NCI-H2196 treated with DMSO at 0.1 percent for 48 hours (cell line): ENCODE measurements around the gene TIMM8B.
A peak's percentile ranks its signal among the peaks of the same experiment; 100 is the strongest.
"Not testable (repeated sequence)": the region's sequence is repeated elsewhere in the genome, so short reads cannot be mapped to it uniquely, and the experiment has no call there.

ENCODE experiments used
- DNase-seq: peaks from one replicate; lab custom pipeline; 2025; ENCODE audit not compliant: unreplicated experiment; lab: John Stamatoyannopoulos, UW

The TIMM8B gene, protein sequence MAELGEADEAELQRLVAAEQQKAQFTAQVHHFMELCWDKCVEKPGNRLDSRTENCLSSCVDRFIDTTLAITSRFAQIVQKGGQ

DNA sequence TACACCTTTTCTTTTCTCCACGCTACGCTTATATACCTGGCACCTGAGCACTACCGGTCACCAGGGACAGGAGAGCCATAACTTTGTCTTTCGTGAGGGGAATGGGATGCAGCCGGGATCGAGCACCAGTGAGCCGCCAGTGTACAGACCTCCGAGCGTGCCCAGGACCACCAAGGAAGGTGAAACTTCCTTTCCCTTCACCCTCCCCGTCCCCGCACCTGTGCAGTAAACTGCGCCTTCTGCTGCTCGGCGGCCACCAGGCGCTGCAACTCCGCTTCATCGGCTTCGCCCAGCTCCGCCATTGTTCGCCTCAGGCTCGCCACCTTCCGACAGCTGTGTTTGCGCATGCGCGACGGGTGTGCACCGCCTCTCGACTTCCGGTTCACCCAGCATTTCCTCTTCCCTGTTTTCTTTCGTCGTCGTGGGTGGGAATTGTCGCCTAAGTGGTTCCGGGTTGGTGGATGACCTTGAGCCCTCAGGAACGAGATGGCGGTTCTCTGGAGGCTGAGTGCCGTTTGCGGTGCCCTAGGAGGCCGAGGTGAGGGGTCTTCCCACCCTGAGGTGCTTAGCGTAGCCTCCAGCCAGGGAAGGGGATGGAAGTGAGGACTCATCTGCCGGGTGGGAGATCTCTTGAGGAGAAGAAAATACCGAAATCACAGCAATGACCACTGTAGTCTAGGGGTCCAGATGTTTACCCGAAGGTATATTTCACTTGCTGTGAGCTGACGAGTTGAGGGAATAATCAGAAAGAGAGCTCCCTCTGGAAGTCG is at the start of gene TIMM8B, which contains the start of gene SDHD:
TIMM8B (minus strand) TSS at position 335 of the 770 bp plus-strand sequence; CDS start at position 302, 33 bp downstream.
SDHD (plus strand) TSS at position 452 of the 770 bp plus-strand sequence; CDS start at position 487, 35 bp downstream.
- peak; percentile 95 for DNase-seq

DNA sequence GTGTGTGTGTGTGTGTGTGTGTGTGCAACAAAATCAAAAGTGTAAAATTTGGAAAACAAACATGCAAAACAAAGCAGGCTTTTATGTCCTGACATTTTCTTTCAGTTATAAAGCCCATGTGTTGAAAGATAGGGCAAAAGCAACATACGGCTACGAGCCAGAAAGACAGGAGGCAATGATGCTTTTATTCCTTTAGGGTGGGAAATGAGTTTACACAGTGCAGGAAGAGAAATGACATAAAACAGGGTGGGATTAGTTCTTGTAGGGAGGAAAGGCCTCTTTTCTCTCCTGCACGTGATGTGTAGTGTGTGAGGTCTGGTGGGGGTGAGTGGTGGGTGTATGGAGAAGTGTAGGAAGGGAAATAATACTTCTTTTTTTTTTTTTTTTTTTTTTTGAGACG is 47.9 kb upstream of the TIMM8B start:
- DNase-seq = no peak

DNA sequence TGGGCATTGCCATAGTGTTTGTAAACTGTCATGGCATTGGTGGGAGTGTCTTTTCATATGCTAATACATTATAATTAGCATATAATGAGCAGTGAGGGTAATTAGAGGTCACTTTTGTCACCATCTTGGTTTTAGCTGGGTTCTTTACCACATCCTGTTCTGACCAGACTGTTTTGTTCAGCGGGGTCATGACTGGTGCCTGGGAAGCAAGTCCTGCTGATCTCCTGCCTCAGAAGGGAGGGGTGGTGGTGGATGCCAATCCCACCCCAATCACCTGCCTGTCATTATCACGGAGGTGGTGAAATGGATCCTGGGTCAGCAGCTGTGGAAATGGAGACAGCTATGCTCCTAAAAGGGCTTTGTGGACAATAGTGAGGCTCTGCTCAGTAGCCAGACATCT is 46.2 kb upstream of the TIMM8B start:
- no peak for DNase-seq

DNA sequence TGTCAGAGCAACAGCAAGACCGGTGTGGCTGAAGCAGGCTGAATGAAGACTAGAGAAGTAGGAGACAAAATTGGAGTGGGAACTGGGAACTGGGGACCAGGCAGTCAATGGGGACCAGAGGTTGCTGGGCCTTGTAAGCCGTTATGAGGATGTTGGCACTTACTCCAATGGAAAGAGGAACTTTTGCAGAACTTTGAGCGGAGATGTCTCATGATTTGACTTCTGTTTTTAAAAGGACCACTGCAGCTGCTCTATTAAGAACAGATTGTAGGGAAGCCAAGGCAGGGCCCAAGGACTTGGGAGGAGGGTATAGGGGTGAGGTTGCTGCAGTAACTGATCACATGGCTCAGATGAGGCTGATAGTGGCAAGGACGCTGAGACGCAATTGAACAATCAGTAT is 43.1 kb upstream of the TIMM8B start:
- no peak for DNase-seq

GRCh38 chr11:112128483-112129121 is 42.0 kb upstream of the TIMM8B start:
- peak; percentile 51 for DNase-seq

GRCh38 chr11:112127056-112127455 is 40.5 kb upstream of the TIMM8B start:
- DNase-seq = no peak

GRCh38 chr11:112123129-112123528 is 36.6 kb upstream of the TIMM8B start:
- no peak for DNase-seq

DNA sequence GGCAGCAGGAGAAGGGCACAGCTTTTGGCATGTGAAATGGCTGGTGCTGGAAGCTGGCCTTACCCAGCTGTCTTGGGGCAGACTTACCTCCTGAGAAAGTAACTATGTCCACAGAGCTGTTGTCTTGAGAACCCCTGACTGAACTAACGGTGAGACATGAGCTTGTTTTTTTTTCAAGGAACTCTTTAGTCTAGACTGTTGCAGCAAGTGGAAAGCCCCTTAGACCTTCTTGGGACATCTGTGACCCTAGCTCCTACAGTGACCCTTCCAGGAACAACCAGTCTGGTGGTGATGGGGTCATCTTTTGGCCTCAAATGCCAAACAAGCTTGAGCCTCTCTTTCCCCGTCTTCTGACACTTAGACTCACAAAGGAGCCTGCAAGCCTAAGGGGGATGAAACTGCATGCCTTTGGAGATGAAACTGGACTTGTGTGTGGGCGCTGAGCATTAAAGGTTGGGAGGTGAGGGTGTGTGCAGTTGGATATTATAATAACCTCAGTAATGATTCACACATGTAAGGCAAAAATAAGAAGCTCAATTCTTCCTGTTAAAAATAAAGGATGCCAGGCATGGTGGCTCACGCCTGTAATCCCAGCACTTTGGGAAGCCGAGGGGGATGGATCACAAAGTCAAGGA is 35.5 kb upstream of the TIMM8B start:
- no peak for DNase-seq

DNA sequence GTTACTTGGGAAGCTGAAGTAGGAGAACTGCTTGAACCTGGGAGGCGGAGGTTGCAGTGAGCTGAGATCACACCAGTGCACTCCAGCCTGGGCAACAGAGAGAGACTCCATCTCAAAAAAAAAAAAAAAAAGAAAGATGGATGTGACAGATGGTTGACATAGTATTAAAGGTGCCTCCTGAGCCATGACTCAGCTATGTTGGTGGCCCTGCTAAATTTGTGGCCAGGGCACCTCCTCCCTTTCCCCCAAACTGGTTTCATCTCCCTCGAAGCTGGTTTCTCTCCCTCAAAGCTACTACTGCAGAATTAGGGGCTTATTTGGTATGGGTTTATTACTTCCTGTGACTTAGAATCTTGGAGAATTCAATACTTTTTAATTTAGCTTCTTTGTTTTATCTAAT is 31.6 kb upstream of the TIMM8B start:
- DNase-seq = no peak

DNA sequence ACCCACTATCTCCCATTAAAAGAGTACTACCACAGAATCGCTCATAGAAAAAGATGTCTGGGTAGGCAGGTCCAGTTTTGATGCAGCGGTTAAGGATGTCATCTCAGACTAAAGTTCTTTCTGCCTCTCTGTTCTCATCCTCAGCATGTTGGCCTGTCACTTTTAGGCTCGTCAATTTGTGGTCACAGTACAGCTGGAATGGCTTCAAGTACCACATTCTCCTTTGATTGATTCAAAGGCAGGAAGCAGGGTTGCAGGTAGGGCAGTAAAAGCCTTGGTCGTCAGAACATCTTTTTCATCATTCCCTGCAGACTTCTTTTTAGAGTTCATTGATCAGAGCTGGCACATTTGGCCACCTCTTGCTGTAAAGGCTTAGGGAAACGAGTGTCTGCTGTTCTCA is 28.8 kb upstream of the TIMM8B start:
- DNase-seq = no peak

DNA sequence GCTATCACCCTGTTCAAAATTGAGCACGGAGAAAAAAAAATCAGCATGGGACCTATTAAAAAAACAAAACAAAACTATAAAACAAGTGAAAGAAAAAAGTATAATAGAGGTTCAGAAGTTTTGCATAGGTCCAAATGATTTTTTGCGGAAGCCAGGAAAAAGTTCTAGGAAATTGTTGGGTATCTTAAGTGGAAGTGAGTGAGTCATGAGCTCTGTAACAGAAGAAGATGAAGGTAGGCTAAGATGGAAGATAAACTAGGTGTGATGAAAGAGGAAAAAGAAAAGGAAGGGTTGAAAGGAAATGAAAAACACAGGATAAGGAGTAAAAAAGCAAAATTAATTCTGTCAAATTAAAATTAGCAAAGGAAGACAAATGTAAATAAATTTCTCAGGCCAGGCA is 27.9 kb upstream of the TIMM8B start:
- DNase-seq = no peak

DNA sequence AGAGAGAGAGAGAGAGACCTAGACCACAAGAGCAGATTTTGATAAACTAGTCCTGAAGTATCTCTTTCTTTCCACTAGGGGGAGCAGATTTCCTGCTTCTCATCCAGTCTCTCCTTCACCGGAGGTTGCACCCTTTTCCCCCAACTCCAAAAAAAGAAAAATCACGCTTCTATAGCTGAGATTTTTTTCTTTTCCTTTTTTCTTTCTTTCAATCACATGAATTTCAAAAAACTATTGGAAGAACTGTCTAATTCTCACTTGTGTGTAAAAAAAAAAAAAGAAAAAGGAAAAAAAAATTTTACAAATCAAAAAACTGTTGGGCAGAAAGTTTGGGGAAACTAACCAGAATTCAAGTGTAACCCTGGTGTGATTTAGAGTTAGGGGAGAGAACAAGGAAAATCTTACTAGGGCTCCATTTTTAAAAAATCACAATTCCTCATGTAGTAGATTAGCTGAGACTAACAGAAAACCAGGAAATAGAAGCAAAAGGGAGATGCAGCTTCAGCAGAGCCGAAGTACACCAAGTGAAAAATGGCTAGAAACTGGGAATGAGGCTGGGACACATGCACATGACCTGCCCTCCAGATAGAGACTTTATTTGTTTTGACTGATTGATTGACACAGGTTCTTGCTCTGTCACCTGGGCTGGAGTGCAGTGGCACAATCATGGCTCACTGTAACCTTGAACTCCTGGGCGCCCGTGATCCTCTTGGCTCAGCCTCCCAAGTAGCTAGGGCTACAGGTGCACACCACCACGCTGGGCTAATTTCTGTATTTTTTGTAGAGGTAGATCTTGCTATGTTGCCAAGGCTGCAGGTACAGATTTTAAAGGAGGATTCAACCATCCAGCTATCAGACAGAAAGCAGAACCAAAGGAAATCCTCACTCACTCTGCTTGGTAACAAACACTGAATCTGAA is 27.2 kb upstream of the TIMM8B start:
- peak; percentile 48 for DNase-seq

GRCh38 chr11:112106070-112106469 is 19.5 kb upstream of the TIMM8B start:
- DNase-seq = no peak

- DNase-seq = no peak
Measured at GRCh38 chr11:112103446-112103845, 16.9 kb upstream of the TIMM8B start.

GRCh38 chr11:112100462-112100861 is 13.9 kb upstream of the TIMM8B start:
- no peak for DNase-seq

DNA sequence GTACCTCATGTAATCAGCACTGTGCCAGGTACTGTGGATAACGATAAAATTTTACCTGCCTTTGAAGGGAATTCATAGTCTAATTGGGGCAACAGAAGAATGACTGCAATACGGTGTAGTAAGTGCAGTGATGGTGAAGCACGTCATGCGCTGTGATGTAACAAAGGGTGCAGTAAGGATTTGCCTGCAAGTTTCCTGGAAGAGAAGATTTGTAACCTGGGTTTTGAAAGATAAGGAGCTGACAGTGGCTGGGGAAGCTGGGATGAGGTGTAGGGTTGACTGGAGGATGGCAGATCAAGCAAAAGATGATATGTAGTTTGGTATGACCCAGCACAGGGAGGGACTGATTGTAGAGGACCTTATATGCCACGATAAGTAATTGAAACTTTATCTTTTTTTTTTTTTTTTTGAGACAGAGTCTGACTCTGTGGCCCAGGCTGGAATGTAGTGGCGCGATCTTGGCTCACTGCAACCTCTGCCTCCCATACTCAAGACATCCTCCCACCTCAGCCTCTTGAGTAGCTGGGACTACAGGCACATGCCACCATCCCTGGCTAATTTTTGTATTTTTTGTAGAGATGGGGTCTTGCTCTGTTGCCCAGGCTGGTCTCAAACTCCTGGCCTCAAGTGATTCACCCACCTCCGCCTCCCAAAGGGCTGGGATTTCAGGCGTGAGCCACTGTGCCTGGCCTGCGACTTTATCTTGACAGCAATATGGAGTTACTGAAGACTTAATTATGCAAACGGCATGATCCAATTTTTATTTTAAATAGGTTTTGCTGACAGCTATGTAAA is 11.4 kb upstream of the TIMM8B start:
- no peak for DNase-seq

DNA sequence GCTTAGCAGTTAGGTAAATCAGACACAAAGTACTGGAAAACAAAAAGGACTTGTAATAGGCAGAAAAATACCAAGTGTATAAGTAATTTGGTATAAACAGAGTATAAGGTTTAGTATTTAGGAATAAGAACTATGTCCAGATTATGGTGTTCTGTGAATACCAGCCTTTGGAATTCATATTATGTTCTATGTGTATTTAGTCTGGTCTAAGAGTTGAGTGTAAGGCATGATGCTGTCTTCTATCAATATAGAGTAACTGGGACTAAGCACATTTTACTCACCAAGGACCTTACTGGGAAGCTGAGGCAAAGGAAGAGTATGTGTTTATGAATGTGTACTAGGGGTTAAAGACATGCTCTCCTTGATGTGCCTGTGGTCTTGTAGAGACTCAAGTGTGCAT is 9.6 kb upstream of the TIMM8B start:
- no peak for DNase-seq

DNA sequence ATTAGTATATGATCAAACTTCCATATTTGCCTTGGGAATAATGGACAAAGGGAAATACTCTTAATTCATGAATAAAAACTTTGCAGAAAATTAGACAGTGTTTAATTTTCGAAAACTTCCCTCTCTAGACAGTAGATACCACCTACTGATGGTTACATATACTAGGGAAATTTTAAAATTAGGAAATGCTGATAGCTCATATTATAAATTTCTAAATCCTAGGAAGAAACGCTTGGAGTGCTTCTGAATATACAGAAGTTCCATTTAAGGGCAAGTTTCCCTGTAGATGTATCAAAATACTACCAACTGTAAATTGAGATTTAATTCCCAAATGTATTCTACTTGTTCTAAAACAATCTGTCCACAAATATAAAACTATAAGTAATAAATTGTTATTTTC is 8.7 kb upstream of the TIMM8B start:
- not testable (repeated sequence) for DNase-seq

- DNase-seq = no peak
Measured at GRCh38 chr11:112087212-112087611, 656 bp upstream of the TIMM8B start.

DNA sequence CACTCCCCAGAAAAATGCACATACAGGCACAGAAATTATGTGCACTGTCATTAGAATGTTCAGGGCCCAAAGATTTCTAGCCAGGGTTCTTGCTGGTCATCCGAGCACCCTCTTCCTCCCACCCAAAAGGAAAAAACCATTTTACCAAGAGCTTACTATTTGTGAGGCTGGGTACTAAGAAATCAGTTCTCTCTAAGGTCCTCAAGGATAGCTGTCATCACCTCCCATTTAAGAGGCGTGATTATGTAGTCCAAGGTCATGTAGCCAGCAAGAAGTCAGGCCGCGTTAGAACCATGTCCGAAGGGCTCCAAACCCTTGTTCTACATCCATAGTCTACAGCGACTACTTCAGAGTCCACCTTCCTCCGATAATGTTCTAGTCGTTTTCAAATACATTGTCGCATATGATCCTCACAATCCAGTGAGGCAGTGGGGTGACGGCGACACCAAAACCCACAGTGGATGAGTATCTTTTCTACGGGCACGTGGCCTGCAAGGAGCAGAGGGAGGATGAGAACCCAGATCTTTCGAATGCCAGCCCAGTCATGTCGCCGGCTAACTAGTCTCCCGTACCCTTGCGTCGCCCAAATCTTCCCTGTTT is 634 bp downstream of the TIMM8B start:
- no peak for DNase-seq
